ENCODE measurements around the gene CLDN7.
A peak's percentile ranks its signal among the peaks of the same experiment; 100 is the strongest.
"Not testable (repeated sequence)": the region's sequence is repeated elsewhere in the genome, so short reads cannot be mapped to it uniquely, and the experiment has no call there.

CLDN7 gene

GRCh38 chr17:7253082-7253481 is 9.2 kb downstream of the CLDN7 start:
- no peak for DNase-seq (ENCODE audit: low spot score)

- peak; percentile 94 for DNase-seq (ENCODE audit: low spot score)
Observed at GRCh38 chr17:7252176-7253043, 9.9 kb downstream of the CLDN7 start, which contains the start of gene ELP5. Gene ELP5, plus strand, starts transcription at chr17:7252215. Its CDS starts 336 bp downstream, at chr17:7252551.

DNA sequence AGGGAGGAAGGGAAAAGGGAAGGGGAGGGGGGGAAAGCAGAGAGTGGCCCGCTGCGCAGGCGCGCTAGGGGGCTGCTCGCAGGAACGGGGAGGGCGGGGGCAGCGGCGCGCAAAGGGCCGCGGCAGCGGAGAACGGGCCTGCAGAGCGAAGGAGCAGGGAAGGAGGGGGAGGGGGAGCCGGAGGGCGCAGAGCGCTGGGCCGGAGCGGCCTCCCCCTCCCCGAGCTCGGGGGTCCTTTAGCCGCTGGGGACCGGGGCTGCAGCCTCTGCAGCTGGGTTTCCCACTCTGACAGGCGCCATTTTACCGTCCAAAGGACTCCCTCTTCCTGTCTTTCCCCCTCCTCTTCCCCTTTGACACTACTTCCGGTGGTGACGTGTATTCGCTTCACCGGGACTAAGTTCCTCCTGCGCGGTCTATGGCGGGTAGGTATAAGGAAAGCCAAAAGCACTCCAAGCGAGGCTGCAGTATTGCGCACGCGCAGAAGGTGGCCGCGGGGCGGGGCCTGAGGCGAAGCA is 10.6 kb downstream of the CLDN7 start, which contains the start of gene CTDNEP1:
Gene CTDNEP1, minus strand, starts transcription at position 74 of the 515 bp plus-strand sequence. CDS start 438 bp downstream, outside the sequence.
- peak; percentile 100 for DNase-seq (ENCODE audit: low spot score)

GRCh38 chr17:7250695-7251627 is 11.3 kb downstream of the CLDN7 start:
- DNase-seq (ENCODE audit: low spot score), result no peak

- no peak for DNase-seq (ENCODE audit: low spot score)
Observed at GRCh38 chr17:7249830-7250229, 12.4 kb downstream of the CLDN7 start.

GRCh38 chr17:7249214-7249613 is 13.1 kb downstream of the CLDN7 start:
- DNase-seq (ENCODE audit: low spot score), result no peak

- no peak for DNase-seq (ENCODE audit: low spot score)
Observed at GRCh38 chr17:7248796-7249195, 13.5 kb downstream of the CLDN7 start.

DNA sequence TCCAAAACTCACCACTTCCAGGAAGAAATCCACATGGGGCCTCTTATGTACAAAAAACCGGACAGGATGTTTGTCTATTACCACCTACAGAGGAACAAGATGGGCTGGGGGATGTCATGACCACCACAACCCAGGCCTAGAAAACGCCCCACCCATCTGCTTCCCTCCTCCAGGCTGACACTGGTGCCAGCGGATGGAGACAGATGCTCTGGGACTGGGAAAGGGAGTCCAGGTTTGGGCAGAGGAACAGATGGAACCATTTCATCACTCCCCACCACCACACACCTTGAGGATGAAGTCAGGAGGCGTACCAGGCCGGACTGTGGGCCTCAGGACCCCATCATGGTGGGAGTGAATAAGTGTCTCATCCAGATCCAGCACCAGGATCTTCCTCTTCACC is 15.5 kb downstream of the CLDN7 start:
- DNase-seq (ENCODE audit: low spot score), result no peak

GRCh38 chr17:7243838-7244237 is 18.4 kb downstream of the CLDN7 start:
- not testable (repeated sequence) for DNase-seq (ENCODE audit: low spot score)

DNA sequence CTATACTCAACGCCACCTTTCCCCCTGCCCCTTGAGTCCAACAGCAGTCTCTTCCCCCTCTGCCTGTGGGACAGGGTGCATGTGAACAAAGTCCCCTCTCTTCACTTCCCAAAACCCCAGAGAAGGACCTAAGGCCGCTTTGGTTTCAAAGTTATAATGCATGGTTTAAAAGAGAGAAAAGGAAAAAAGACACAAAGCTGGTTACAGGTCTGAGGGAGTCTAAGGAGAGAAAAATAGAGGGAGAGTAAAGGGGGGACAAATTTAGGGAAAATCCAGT is 18.9 kb downstream of the CLDN7 start:
- no peak for DNase-seq (ENCODE audit: low spot score)

- peak; percentile 94 for DNase-seq (ENCODE audit: low spot score)
Observed at GRCh38 chr17:7242717-7243452, 19.4 kb downstream of the CLDN7 start.

GRCh38 chr17:7241783-7242716 is 20.2 kb downstream of the CLDN7 start, which contains the start of gene GABARAP:
Gene GABARAP, minus strand, starts transcription at chr17:7242449. Its CDS starts 119 bp downstream, at chr17:7242330.
- DNase-seq (ENCODE audit: low spot score), result peak; percentile 98

DNA sequence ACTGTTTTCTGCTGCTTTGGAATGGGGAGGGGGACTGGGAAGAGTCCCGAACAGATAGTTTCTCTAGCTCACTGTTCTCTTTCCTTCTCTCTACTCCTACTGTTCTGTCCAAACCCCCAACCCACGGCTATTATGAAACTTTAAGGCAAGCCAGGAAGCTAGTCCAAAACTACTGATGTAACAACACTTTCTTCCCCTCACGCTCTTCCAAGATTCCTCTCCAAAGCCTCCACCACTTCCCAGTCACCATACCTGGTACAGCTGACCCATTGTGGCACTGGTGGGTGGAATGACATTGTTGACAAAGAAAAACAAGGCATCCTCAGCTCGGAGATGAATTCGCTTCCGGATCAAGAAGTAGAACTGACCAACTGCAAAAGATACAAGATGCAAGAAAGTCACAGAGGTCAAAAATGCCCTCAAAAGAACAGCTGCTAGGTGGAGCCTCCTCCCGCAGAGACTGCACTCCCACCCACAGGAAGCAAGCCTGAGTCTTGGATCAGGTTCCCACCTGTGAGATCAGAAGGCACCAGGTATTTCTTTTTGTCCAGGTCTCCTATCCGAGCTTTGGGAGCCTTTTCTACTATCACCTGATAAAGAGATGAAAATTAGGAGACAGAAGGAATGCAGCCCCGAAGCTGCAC is 21.1 kb downstream of the CLDN7 start:
- DNase-seq (ENCODE audit: low spot score), result peak; percentile 58

DNA sequence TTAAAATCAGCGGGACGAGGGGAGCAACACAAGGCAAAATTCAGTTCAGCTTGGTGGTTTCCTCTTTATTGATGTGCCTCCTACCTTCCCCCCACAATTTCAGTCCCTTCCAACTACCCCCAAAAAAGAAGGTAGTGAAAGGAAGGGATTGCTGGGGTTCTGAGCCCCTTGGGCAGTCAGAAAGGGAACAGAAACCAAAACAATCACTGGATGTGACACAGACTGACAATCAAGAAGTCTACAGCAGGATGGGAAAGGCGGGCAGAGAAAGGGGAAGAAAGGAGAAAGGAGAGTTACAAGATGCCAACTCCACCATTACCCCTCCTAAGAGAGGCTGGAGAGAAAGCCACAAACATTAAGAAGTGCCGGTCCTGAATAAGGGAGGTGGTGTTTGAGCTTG is 21.9 kb downstream of the CLDN7 start:
- no peak for DNase-seq (ENCODE audit: low spot score)

- DNase-seq (ENCODE audit: low spot score), result peak; percentile 99
Observed at GRCh38 chr17:7239091-7240027, 22.9 kb downstream of the CLDN7 start, which contains the start of gene PHF23. Gene PHF23, minus strand, starts transcription at chr17:7239457. Its CDS starts 178 bp downstream, at chr17:7239279.

GRCh38 chr17:7238420-7239090 is 23.7 kb downstream of the CLDN7 start:
- no peak for DNase-seq (ENCODE audit: low spot score)

- DNase-seq (ENCODE audit: low spot score), result peak; percentile 66
Observed at GRCh38 chr17:7237761-7238419, 24.4 kb downstream of the CLDN7 start.
